22Rv1 (cell line): ENCODE results near the gene PGAM1.

ENCODE experiments used
- ZFX ChIP-seq: fragments of 450-650 bp; IDR thresholded peaks from 2 replicates; pipeline ENCODE4 v1.6.1; 2017; ENCODE audit warnings: antibody characterized with exemption, borderline replicate concordance
- TF ChIP-seq, protein P1 (sequence below): fragments of 450-650 bp; IDR thresholded peaks from 2 replicates; pipeline ENCODE4 v1.5.1; 2017; ENCODE audit warnings: mild to moderate bottlenecking

DNA sequence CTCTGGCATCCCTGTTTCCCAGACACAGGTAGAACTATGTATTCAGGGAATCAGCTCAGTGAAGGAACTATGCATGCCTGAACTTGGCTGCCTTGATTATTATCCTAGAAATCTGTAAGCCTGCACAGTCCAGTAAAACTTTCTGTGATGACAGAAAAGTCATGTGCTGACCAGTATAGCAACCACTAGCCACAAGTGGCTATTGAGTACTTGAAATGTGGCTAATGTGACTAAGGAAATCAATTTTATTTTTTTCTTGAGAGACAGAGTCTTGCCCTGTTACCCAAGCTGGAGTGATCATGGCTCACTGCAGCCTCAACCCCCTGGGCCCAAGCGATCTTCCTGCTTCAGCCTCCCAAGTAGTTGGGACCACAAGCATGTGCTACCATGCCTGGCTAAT, 16.3 kb downstream of the PGAM1 start:
- TF ChIP-seq, protein P1, sequence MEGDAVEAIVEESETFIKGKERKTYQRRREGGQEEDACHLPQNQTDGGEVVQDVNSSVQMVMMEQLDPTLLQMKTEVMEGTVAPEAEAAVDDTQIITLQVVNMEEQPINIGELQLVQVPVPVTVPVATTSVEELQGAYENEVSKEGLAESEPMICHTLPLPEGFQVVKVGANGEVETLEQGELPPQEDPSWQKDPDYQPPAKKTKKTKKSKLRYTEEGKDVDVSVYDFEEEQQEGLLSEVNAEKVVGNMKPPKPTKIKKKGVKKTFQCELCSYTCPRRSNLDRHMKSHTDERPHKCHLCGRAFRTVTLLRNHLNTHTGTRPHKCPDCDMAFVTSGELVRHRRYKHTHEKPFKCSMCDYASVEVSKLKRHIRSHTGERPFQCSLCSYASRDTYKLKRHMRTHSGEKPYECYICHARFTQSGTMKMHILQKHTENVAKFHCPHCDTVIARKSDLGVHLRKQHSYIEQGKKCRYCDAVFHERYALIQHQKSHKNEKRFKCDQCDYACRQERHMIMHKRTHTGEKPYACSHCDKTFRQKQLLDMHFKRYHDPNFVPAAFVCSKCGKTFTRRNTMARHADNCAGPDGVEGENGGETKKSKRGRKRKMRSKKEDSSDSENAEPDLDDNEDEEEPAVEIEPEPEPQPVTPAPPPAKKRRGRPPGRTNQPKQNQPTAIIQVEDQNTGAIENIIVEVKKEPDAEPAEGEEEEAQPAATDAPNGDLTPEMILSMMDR, result no peak
- TF ChIP-seq ZFX, result no peak
